HFF-Myc (cell line): ENCODE data around the gene CDT1.

Experiments used
- DNase-seq: peaks from one replicate; pipeline ENCODE4 v3.0.0-alpha.2; 2011; ENCODE audit warnings: low read depth; ENCODE audit errors: extremely low read depth
- H3K4me3 ChIP-seq: replicated peaks from 2 replicates; pipeline ENCODE4 v1.5.1; 2011; ENCODE audit warnings: low read depth, mild to moderate bottlenecking, control low read depth, low read length
- TF ChIP-seq, protein P1 (sequence below): IDR thresholded peaks from 2 replicates; pipeline ENCODE4 v1.5.1; 2012; ENCODE audit warnings: mild to moderate bottlenecking, low read depth, low read length, control low read depth; ENCODE audit errors: missing control alignments

The CDT1 gene

DNA sequence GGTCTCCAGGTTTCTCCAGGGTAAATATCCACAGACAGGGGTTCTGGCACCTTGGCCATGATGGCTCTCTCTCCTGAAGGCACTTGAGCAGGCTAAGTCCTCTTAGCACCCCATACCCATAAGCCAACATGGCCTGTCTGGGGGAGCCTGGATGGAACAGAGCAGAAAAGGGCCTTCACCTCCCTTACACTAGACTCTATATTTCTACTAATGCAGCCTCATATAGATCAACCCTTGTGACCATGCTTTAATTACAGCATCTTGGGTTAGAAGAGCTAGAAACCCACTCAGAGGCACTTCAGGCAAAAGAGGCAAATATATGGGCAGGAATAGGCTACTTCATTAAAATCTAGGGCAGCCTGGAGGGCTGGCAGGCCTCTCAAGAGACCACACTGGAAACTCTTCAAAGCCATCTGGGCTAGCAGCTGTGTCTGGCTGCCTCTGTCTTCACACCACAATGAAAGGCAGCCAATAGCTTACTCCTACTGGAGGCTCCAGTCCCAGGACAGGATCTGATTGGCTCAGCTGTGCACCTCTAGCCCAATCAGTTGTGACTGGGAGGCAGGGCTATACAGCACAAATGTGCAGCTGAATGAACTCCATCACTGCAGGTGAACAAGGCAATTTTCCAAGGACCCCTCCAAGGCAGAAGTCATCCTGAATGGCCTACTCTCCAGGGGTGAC is 4.7 kb upstream of the CDT1 start:
- TF ChIP-seq, protein P1, sequence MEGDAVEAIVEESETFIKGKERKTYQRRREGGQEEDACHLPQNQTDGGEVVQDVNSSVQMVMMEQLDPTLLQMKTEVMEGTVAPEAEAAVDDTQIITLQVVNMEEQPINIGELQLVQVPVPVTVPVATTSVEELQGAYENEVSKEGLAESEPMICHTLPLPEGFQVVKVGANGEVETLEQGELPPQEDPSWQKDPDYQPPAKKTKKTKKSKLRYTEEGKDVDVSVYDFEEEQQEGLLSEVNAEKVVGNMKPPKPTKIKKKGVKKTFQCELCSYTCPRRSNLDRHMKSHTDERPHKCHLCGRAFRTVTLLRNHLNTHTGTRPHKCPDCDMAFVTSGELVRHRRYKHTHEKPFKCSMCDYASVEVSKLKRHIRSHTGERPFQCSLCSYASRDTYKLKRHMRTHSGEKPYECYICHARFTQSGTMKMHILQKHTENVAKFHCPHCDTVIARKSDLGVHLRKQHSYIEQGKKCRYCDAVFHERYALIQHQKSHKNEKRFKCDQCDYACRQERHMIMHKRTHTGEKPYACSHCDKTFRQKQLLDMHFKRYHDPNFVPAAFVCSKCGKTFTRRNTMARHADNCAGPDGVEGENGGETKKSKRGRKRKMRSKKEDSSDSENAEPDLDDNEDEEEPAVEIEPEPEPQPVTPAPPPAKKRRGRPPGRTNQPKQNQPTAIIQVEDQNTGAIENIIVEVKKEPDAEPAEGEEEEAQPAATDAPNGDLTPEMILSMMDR: no peak
- DNase-seq: no peak
- no peak overlapping the region for H3K4me3 ChIP-seq

DNA sequence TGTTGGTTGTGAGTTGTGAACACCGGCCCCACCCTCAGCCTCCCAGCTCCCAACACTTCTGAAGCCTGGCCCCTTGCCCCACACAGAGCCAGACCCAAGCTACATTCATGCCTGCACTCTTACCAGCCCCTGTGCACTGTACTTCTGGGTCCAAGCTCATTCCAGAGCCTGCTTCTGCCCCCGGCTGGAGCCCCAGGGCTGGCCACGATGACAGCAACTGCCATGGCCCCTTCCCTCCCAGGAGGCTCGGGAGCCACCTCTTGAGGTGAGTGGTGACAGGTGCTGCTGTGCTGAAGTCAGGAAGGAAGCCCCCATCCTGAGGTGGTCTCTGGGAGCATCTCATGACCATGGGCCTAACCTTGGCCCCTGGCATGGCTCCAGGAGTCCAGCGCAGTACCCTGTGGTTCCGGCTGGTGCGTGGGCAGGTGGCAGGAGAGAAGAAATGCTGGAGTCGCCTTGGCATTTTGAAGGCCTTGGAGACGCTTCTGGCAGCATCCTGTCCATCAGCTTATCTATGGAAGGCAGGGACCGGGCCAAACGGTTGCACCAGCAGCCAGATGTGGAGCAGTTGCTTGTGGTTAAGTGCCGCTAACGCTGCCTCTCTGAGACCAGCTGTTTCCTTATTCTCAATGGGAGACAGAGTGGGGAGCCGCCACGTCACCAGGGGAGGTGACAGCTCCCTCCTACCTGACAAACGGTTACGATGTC is 3.9 kb upstream of the CDT1 start:
- no peak overlapping the region for H3K4me3 ChIP-seq
- TF ChIP-seq, protein P1: no peak
- no peak for DNase-seq

DNA sequence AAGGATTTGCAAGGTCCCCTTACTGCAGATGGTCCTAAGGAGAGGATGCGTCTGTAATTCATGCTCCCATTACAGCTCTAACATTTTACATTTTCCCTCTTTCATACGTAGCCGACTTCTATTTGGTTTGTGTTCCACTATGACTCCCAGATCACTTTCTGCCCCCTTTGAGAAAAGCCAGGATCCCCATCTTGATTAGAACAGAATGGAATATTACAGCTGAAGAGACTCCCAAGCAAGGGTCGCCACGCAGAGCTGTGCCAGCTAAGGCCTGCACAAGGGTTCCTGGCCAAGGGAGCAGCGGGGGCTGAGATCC is 3.4 kb upstream of the CDT1 start:
- TF ChIP-seq, protein P1: no peak
- DNase-seq: no peak
- no peak overlapping the region for H3K4me3 ChIP-seq

DNA sequence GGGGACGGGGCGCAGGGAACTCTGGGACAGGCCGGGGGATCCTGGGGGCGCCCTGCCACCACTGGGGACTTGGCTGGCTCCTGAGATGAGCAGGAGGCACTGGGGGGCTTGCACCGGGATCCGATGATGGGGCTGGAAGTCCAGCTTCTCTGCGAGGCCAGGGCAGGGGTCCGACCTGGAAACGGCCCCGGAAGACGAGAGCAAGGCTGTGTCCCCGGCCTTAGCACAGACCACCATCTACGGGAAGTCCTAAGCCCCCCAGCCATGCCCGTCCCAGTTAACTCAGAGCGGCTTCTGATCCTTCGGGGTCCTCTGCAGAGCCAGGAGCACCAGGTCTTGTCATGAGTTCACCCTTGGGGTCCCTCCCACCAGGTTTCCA is 573 bp downstream of the CDT1 start:
- no peak for DNase-seq
- peak overlapping the region; percentile 77 for H3K4me3 ChIP-seq
- TF ChIP-seq, protein P1: no peak

DNA sequence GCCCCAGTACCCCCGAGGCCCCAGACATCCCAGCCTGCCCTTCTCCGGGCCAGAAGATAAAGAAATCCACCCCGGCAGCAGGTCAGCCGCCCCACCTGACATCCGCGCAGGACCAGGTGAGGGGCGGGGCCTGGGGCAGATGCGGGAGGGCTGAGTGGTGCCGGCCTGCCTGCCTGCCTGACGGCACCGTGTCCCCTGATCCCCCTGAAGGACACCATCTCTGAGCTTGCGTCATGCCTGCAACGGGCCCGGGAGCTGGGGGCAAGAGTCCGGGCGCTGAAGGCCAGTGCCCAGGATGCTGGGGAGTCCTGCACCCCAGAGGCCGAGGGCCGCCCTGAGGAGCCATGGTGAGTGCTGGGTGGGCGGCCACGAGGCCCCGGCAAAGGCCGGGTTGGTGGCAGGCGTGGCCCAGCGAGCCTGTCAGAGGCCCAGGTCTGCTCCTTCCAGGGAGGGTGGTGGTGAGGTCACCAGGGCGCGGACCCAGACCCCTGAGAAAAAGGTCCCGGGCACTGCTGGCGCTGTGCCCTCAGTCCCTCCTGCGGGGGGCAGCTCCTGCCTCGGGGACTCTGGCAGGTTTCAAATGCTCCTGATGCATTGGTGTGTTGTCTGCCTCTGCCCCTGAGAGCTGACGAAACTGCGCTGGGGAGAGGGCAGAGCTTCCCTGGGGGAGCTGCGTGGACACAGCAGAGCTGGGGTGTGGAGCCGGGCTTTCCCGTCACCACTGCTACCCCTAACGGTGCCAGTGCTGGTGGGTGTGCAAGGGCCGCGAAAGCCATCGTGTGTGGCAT is 1.2 kb downstream of the CDT1 start:
- peak overlapping the region; percentile 77 for H3K4me3 ChIP-seq
- TF ChIP-seq, protein P1: no peak
- no peak for DNase-seq

DNA sequence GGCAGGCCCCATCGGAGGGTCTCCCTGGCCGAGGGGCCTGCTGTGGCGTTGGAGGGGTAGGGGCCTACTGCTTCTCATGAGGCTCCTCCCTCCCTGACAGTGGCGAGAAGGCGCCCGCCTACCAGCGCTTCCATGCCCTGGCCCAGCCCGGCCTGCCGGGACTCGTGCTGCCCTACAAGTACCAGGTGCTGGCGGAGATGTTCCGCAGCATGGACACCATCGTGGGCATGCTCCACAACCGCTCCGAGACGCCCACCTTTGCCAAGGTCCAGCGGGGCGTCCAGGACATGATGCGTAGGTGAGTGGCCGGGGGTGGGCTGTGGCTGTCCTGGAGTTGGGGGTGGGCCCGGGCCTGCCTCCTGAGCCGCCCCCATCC is 1.7 kb downstream of the CDT1 start:
- peak overlapping the region; percentile 77 for H3K4me3 ChIP-seq

More for the DNA sequence above, 1.7 kb downstream of the CDT1 start:
- no peak for DNase-seq
- TF ChIP-seq, protein P1: no peak
